HG02642 (cell line): ENCODE measurements around the gene ITPR1.
A peak's percentile ranks its signal among the peaks of the same experiment; 100 is the strongest.

Source experiments
- ATAC-seq: cut with Tn5 transposase; IDR thresholded peaks from one replicate; pipeline ENCODE4 v1.9.1; 2021; ENCODE audit warnings: mild to moderate bottlenecking; ENCODE audit not compliant: unreplicated experiment, poor library complexity

Gene ITPR1

DNA sequence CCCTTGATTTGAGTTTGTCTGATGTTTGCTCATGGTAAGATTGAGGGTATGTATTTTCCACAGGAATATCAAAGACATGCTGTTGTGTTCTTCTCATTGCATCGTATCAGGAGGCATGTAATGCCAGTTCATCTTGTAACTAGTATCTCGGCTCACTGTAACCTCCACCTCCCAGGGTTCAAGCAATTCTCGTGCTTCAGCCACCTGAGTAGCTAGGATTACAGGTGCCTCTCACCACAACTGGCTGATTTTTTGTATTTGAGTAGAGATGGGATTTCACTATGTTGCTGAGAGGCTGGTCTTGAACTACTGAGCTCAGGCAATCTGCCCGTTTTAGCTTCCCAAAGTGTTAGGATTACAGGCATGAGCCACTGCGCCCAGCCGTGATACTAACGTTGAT, 323.2 kb downstream of the ITPR1 start:
- no peak for ATAC-seq

DNA sequence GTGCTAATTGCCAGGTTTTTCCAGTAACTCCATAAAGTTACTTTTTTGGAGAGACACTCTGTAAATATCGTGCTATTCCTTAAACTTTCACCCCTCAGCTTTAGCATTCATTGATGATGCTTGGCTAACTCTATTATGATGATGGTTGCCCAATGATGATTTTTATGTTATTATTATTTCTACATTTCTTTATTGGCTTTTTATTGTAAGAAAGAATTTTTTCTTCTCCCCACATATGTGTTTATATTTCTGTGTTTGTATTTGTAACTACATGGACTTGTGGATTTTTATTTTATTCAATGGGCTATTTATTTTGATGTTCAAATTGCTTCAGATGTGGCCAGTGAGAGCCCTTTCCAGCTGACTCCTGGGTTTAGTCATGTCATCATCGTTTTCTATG, 323.6 kb downstream of the ITPR1 start:
- ATAC-seq = no peak

GRCh38 chr3:4817128-4817527, 324.0 kb downstream of the ITPR1 start:
- no peak for ATAC-seq

DNA sequence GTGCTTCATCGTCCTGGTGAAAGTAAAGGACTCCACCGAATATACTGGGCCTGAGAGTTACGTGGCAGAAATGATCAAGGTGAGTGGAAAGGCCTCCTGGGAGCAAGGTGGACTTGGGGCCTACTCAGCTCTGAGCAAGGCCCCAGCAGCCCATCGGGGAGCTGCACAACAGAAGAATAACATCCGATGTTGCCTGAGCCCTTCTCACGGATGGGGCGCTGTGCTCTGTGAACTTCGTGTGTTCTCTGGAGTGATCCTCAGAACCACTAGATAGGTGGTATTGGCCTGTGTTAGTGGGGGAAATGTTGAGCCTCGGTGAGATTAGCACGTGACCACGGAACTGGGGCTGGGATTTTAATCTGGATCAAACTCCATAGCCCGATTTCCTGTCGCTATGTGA, 325.0 kb downstream of the ITPR1 start:
- ATAC-seq = no peak

DNA sequence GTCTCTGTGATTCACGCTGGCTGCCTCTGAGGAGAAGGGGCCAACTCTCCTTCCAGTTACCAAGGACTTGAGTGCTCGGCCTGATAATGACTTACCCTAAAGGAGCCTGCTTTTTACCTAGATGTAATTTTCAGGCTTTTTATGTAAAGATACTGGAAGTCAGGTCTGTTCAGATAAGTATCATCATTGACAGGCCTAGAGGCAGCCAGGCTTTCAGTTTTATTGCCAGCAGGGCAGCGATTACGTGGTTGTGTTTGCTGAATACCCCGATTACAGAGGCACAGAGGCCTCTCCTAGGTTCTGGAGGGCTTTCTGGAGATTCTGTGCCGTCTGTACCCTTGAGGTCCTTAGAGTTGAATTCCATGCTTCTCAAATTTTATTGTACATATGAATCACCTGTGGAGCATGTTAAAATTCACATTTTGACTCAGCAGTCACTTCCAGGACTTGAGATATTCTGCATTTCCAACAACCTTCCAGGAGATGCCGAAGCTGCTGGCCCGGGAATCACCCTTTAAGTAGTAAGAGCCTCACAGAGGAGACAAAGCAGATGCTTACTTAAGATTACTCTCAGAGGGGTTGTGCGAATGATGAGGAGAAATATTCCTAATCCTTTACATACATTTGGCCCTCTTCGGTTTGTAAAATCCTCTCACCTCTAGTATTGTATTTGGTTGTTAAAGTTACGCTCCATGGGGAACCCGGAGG, 326.0 kb downstream of the ITPR1 start:
- ATAC-seq = no peak

GRCh38 chr3:4819746-4820145, 326.6 kb downstream of the ITPR1 start:
- ATAC-seq = no peak

DNA sequence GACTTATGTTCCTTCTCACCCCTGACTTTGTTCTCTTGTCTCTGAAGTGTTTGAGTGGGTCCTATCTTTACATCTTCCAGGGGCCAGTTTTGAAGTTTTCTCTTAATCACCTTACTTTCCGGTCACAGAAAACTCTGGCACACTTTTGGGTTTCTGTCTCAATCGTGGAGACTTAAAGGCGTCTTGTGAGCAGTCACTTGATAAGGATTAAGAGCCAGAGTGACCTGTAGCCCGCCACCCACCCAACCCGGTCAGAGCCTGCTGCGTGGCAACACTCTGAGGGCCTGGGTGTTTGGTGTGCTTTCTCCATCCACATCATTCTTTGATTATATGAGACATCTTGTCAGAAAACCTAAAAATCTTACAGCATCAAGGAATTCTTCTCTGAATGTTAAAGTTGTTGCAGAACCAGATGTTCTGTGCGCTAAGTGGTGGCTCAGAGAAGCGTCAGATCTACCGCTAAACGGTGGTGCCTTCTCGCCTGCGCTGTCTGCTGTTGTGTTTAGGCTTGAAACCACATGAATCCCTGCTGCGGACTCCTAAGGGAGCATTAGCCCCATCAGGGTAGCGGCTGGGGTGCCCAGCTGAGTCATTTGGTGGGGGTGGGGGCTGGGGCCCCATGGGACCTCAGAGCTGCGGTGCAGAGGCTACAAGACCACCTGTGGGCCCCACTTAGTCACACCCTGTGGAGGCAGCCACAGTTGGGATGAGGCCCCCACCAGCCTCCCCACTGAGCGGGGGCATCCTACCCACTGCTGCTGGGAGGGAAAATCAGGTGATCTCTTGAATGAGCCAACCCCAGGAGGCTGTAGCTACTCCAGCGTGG, 327.4 kb downstream of the ITPR1 start:
- ATAC-seq = no peak

DNA sequence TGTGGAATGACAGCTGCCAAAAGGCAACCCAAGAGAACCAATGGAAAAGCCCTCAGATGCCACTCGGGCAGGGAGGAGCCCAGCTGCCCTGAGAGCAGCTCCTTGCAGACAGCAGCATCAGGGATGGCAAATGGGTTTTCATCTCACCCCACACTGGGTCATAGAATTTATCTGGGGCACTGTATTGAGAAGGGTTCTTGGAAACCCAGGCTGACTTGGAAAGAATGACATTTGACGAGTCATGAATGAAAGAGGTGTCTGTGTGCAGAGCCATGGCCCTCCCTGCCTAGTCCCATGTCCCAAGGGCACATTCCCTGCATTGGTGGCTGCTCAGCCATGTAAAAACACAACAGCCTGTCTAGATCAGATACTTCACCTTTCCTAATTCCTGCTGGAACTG, 328.2 kb downstream of the ITPR1 start:
- no peak for ATAC-seq

- peak; percentile 43 for ATAC-seq
Measured at GRCh38 chr3:4821975-4822374, 328.8 kb downstream of the ITPR1 start.

DNA sequence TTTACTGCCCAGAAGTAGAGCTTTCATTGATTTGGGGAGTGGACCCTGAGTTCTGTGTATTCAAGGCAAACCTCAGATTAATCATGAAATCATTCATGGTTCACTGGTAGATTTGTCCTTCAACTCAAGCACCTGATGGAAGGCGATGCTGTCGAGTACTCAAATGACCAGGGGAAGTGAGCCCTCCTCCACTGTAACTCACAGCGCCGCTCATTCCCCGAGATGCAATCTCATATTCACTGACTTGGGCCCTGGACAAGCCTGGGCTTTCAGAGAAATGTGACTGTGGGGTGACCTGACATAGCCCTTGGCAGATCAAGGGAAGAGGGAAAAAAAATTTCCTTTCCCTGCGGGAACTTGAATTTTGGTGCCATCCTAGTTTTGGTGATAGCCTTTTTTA, 329.4 kb downstream of the ITPR1 start:
- ATAC-seq = no peak

GRCh38 chr3:4823385-4823784, 330.2 kb downstream of the ITPR1 start:
- ATAC-seq = no peak

GRCh38 chr3:4823986-4824925, 331.1 kb downstream of the ITPR1 start:
- ATAC-seq = no peak

DNA sequence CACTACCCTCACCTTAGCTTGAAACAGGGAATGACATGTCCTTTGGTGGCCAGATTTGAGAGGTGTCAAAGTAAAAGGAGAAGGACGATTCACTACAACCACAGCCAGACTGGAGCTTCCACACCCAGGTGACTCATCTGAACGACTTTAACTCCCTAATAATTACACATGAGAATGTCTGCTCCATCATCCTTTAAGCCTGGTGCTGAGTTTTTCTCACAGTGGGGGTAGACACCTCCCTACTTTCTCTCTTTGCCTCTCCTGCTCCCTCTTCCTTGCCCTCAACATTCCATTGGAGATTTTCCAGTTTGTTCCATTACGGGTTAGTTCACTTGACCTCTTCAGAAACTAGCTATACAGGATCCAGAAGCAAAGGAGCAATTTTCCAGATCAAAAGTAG, 331.8 kb downstream of the ITPR1 start:
- ATAC-seq = no peak

DNA sequence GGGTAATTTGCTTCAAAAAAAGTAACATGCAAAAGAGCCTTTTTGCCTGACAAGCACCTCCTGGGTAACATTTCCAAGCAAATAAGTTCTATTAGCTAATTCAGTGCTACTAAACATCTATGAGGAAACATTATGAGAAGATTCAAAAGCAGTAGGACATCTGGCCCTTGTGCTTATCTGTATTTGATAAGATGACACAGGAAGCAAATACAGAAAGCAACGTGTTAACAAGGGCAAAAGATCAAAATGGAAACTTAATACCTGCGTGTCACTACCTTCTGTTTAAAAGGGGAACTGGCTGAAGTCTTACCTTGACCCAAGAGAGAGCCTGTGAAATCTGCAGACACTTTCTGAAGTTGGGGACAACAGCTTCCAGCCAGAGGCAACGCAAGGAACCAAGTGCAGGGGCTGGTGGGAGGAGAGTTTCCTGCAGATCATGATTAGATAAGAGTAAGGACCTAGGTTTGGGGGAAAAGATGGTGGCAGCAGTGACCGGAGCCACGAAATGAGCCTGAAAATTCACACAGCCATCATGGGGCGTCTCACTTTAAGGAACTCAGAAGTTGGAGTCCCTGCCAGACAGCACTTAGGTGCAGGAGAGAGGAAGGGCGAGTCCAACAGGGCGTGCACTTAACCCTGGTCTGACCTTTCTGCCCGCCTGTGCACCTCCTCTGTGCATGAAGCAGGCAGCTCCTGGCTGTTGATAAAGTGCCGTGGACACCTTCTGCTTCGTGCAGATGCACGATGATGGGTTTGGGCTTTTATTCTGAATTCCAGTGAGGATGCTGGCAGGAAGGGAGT, 332.5 kb downstream of the ITPR1 start:
- ATAC-seq = no peak

DNA sequence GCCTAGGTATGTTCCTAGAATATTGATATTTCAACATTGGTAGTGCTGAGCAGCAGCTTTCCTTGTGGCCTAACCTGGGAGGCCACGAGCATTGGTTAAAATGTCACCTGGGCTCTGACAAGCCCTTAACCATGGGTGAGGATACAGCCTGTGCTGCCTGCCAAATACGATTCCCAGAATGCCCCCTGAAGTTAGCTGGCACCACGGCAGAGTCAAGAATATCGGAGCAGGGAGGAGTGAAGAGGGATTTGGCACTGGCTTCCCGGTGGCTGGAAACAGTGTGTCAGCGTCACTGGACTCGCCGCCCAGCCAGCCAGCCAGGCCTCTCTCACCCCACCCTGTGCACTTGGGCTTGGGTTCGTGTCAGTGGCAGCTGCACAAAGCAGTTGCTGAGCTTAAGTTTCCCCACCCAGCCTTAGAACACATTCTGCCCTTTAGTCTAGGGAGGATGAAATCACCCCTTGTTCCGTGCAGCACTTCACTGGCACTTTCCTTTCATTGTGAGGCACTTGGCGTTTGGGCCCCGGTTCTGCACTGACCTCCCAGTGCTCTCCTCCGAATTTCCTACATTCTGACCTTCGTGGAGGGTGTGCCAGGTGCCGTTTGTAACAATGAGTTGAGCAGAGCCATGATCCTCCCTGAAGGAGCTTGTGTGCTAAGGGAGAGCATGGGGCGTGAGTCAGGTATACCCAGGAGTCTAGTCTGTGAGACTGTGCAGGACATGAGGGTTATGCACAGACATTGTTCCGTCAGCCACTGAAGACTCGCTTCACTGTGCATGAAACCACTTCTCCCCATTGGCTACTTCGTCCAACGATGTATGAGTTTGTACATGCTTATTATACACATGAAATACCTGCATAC, 333.3 kb downstream of the ITPR1 start:
- no peak for ATAC-seq

- no peak for ATAC-seq
Measured at GRCh38 chr3:4827767-4828166, 334.6 kb downstream of the ITPR1 start.

DNA sequence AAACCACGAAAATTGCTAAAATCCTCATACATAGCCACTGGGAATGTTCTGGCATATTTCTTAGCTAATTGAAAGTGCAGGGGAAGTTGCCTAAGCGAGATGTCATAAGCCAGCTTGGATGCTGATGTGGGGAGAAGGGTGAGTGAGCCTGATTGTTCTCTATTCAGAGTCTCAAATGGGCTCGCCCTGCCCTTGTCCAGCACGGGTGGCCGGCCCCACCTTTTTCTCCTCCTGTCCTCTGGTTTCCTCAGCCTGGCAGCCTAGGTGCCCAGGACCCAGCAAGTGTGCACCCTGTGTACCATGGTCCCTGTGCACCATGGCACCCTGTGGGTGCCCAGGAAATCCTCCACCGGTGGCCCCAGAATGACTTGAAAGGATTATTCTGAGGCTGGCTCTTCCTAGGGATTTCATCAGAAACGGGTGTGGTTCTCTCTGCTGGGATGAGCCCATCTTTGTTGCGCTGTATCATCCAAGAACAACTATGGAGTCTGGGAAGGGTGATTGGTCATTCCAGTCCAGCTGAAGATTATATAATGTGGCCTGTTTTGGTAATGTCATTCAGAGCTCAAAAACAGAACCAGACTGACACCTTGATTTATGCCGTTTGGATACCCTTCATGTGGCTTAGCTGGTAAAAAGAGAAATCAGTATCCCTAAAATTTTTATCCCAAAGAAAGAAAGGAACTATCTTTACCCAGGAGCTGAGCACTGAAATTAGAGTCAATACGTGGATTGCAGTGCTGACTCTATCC, 335.3 kb downstream of the ITPR1 start:
- ATAC-seq = no peak

GRCh38 chr3:4829031-4829394, 335.9 kb downstream of the ITPR1 start:
- ATAC-seq = no peak

DNA sequence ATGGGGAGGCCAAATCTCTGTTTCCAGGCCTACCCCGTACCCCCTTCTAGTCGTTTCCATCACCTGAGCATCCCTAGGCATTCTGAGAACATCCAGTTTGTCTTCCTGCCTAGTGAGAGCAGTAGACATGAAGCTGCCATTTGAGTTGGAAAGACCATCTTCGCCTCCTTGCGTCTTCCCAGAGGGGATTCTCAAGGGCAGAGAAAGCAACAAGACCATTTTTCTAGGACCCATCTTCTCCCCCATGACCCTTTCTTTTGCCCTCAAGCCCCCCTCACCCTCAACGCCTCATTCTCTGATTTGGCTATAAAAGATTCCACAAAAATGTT, 337.4 kb downstream of the ITPR1 start:
- ATAC-seq = no peak
